Kidney (tissue), 14 donors: ENCODE measurements around the gene RIN2. TPM values are rescaled to one million over a fixed set of nuclear protein-coding genes. Genes with fewer than 3 reads are reported as not detected.
A peak's percentile ranks its signal among the peaks of the same experiment; 100 is the strongest.

ENCODE experiments used
- DNase-seq, 5 donors: peaks; one replicate each; pipeline ENCODE4 v3.0.0-alpha.2; 2013 to 2020
- FAIRE-seq: peaks from 2 replicates; lab custom pipeline; 2012; peaks lifted over from hg19 to GRCh38; lab: Jason Lieb, UNC
- H3K27ac ChIP-seq, 2 donors: one replicate each; pipeline ENCODE4 v1.7.0; 2013; ENCODE audit warnings: low read depth in 2 of 2, low read length in 2 of 2, inconsistent platforms in 1 of 2
- H3K27me3 ChIP-seq: one replicate; pipeline ENCODE4 v1.7.1; 2013; ENCODE audit warnings: low read length, inconsistent platforms; ENCODE audit not compliant: control insufficient read depth, insufficient read depth
- H3K36me3 ChIP-seq, 3 donors: one replicate each; pipeline versions ENCODE4 v1.7.0 to v1.7.1; 2013; ENCODE audit warnings: low read length in 3 of 3, control low read depth in 1 of 3, inconsistent platforms in 1 of 3; ENCODE audit not compliant: insufficient read depth in 3 of 3, control insufficient read depth in 2 of 3
- H3K4me1 ChIP-seq, 3 donors: one replicate each; pipeline versions ENCODE4 v1.7.0 to v1.7.1; 2013; ENCODE audit warnings: low read length in 3 of 3, inconsistent platforms in 1 of 3, low read depth in 1 of 3; ENCODE audit not compliant: control insufficient read depth in 2 of 3, insufficient read depth in 2 of 3
- H3K4me3 ChIP-seq, 3 donors: one replicate each; pipeline versions ENCODE4 v1.7.0 to v1.8.1; 2013; ENCODE audit warnings: low read length in 3 of 3, control low read depth in 1 of 3, inconsistent platforms in 1 of 3
- H3K9ac ChIP-seq, 3 donors: one replicate each; pipeline versions ENCODE4 v1.7.0 to v1.7.1; 2013; ENCODE audit warnings: low read length in 3 of 3, control low read depth in 1 of 3, inconsistent platforms in 1 of 3
- H3K9me3 ChIP-seq, 3 donors: one replicate each; pipeline versions ENCODE4 v1.7.0 to v1.7.1; 2013; ENCODE audit warnings: low read length in 3 of 3, control low read depth in 1 of 3, inconsistent platforms in 1 of 3; ENCODE audit not compliant: control insufficient read depth in 2 of 3, insufficient read depth in 1 of 3
- CTCF ChIP-seq: IDR thresholded peaks from 3 replicates; pipeline ENCODE4 v1.5.1; 2012; ENCODE audit warnings: mild to moderate bottlenecking, moderate library complexity, borderline replicate concordance; ENCODE audit not compliant: insufficient read depth; ENCODE audit errors: extremely low read depth
- intact Hi-C: fragments of 100-400 bp; cut with DNase I; formaldehyde crosslinking; loops from one replicate; pipeline ENCODE4 v1.11.1; 2022
- polyA plus RNA-seq: library from polyadenylated mRNA; stranded (reverse); fragments of 350-450 nt; fragmentation: Illumina TruSeq; extraction: RNeasy Lipid Tissue Mini Kit (QIAGEN cat#74804); gene quantifications from one replicate; pipeline ENCODE4 v1.2.3, GENCODE V29; 2014; ENCODE audit warnings: low read depth, low replicate concordance; ENCODE audit not compliant: insufficient read depth
- total RNA-seq: library from RNA; stranded (reverse); fragmentation: NEBNext Ultra II Directional; extraction: Animal tissue kit (Norgen Biotek cat#: 25700); gene quantifications from one replicate; pipeline ENCODE4 v1.2.1, GENCODE V29; 2021
- donor health status: control.
- donor health status: control.
- donor health status: control.
- donor health status: control.
- donor health status: control.
- donor health status: DM: yes; HTN: yes; CAD: no.
- donor health status: Normal renal cell carcinoma (clear cell type).

Gene RIN2
- total and polyA plus RNA-seq, 2 donors from 2014 or later: 20.2 to 109 TPM

GRCh38 chr20:19757487-19758132, 448 bp upstream of the RIN2 start:
- no peaks in the 10 kb centered on the region for H3K9me3 ChIP-seq
- no peaks in the 10 kb centered on the region for H3K27me3 ChIP-seq
- no peaks in the 10 kb centered on the region for H3K36me3 ChIP-seq
- peaks cover 0 to 15% (median 13%) of the 10 kb centered on the region in 3 donors for H3K4me1 ChIP-seq
- peak overlapping the region; percentile 95 to 98 for H3K27ac ChIP-seq
- peak overlapping the region; percentile 72 to 89 (median 82) for H3K4me3 ChIP-seq
- H3K9ac ChIP-seq: peak overlapping the region; percentile 30 to 95 (median 50)
- TF ChIP-seq CTCF: no peak
- intact Hi-C loops: no loop called here
- FAIRE-seq (no peak), DNase-seq (peak; percentile 98 to 99 (median 99))

GRCh38 chr20:19758501-19759331, 658 bp downstream of the RIN2 start:
- H3K4me1 ChIP-seq: peaks cover 0 to 15% (median 13%) of the 10 kb centered on the region in 3 donors
- H3K27me3 ChIP-seq: no peaks in the 10 kb centered on the region
- TF ChIP-seq CTCF: no peak
- H3K9me3 ChIP-seq: no peaks in the 10 kb centered on the region
- peak; percentile 87 to 96 (median 92) for DNase-seq
- H3K27ac ChIP-seq: peak overlapping the region; percentile 95 to 98
- intact Hi-C loops: no loop called here
- H3K9ac ChIP-seq: peak overlapping the region; percentile 74 to 95 (median 93)
- H3K36me3 ChIP-seq: no peaks in the 10 kb centered on the region
- FAIRE-seq: no peak
- H3K4me3 ChIP-seq: peak overlapping the region; percentile 79 to 89 (median 82)

- peak overlapping the region in 1 of 3 donors; percentile 2 for H3K9ac ChIP-seq
- H3K27ac ChIP-seq: no peak overlapping the region
- intact Hi-C loops: no loop called here
- no peaks in the 10 kb centered on the region for H3K36me3 ChIP-seq
- H3K4me1 ChIP-seq: peaks cover 0 to 20% (median 13%) of the 10 kb centered on the region in 3 donors
- no peaks in the 10 kb centered on the region for H3K9me3 ChIP-seq
- no peak for TF ChIP-seq CTCF
- H3K4me3 ChIP-seq: no peak overlapping the region
- no peaks in the 10 kb centered on the region for H3K27me3 ChIP-seq
- DNase-seq: no peak
- FAIRE-seq: no peak
Observed at GRCh38 chr20:19760371-19760721, 2.3 kb downstream of the RIN2 start.
